ENCODE results near the gene LHX4. TPM values are rescaled to one million over a fixed set of nuclear protein-coding genes. Genes with fewer than 3 reads are reported as not detected.

LHX4 gene
- total RNA-seq, 2 donors from 2014 or later = not detected

DNA sequence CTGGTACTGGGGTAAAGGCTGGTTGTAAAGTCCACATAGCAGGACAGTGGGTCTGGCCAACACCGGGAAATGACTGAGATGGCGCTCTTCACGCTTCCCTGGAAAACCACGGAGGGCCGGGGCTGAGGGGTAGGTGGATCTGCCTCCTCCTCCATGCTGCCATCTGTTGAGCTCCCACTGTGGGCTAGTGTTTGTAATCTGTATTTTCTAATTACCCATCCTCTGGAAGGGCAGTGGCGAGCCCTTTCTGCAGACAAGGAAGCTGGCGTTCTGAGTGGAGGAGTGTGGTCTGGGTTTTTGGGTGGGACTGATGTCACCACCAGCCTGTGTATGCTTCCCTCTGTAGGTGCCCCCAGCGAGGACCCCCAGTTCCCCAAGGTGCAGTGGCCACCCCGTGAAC lies 34.1 kb upstream of the LHX4 start:
- ATAC-seq (no peak), DNase-seq (no peak)
- no peaks in the 10 kb centered on the region for H3K9me3 ChIP-seq
- peaks cover 0 to 1% of the 10 kb centered on the region in 2 donors for H3K36me3 ChIP-seq (replicated peaks in 1 of 2; ENCODE audit: insufficient read depth in 1 of 2, low read depth in 2 of 2)
- no peaks in the 10 kb centered on the region for H3K4me1 ChIP-seq
- H3K4me3 ChIP-seq = no peak overlapping the region
- TF ChIP-seq, protein P1, sequence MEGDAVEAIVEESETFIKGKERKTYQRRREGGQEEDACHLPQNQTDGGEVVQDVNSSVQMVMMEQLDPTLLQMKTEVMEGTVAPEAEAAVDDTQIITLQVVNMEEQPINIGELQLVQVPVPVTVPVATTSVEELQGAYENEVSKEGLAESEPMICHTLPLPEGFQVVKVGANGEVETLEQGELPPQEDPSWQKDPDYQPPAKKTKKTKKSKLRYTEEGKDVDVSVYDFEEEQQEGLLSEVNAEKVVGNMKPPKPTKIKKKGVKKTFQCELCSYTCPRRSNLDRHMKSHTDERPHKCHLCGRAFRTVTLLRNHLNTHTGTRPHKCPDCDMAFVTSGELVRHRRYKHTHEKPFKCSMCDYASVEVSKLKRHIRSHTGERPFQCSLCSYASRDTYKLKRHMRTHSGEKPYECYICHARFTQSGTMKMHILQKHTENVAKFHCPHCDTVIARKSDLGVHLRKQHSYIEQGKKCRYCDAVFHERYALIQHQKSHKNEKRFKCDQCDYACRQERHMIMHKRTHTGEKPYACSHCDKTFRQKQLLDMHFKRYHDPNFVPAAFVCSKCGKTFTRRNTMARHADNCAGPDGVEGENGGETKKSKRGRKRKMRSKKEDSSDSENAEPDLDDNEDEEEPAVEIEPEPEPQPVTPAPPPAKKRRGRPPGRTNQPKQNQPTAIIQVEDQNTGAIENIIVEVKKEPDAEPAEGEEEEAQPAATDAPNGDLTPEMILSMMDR (IDR thresholded peaks at IDR 0.05) = no peak
- no peak for TF ChIP-seq POLR2A (IDR thresholded peaks at IDR 0.05)
- H3K27me3 ChIP-seq = no peaks in the 10 kb centered on the region
- H3K27ac ChIP-seq = no peak overlapping the region
- intact Hi-C loops (cut with DNase I) = no loop called here
- WGBS, 2 donors = 82 to 89% methylated on average over 8 to 9 of the region's 9 CpGs

DNA sequence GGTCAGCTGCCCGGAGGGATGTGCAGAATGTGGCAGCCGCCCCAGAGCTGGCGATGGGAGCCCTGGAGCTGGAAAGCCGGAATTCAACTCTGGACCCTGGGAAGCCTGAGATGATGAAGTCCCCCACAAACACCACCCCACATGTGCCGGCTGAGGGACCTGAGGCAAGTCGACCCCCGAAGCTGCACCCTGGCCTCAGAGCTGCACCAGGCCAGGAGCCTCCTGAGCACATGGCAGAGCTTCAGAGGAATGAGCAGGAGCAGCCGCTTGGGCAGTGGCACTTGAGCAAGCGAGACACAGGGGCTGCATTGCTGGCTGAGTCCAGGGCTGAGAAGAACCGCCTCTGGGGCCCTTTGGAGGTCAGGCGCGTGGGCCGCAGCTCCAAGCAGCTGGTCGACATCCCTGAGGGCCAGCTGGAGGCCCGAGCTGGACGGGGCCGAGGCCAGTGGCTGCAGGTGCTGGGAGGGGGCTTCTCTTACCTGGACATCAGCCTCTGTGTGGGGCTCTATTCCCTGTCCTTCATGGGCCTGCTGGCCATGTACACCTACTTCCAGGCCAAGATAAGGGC lies 33.5 kb upstream of the LHX4 start:
- peaks cover 0 to 1% of the 10 kb centered on the region in 2 donors for H3K36me3 ChIP-seq (replicated peaks in 1 of 2; ENCODE audit: insufficient read depth in 1 of 2, low read depth in 2 of 2)
- H3K4me3 ChIP-seq = no peak overlapping the region
- H3K4me1 ChIP-seq = no peaks in the 10 kb centered on the region
- no peaks in the 10 kb centered on the region for H3K27me3 ChIP-seq
- H3K27ac ChIP-seq = no peak overlapping the region
- no peak for TF ChIP-seq POLR2A (IDR thresholded peaks at IDR 0.05)
- TF ChIP-seq, protein P1 (IDR thresholded peaks at IDR 0.05) = no peak
- ATAC-seq (no peak), DNase-seq (no peak)
- intact Hi-C loops (cut with DNase I) = no loop called here
- no peaks in the 10 kb centered on the region for H3K9me3 ChIP-seq
- WGBS, 2 donors = 89 to 96% methylated on average over 4 to 15 of the region's 17 CpGs

DNA sequence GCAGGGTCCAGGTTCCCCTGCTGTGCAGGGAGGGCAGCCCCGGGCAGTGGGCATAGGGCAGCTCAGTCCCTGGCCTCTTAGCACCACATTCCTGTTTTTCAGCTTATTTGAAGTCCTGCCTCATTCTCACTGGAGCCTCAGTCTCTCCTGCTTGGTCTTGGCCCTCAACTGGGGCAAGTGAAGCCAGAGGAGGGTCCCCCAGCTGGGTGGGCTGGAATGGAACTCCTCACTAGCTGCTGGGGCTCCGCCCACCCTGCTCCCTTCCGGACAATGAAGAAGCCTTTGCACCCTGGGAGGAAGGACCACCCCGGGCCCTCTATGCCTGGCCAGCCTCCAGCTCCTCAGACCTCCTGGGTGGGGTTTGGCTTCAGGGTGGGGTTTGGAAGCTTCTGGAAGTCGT lies 32.8 kb upstream of the LHX4 start:
- WGBS, 2 donors = 80% methylated on average over 4 of the region's 5 CpGs; no CpG with 5 or more reads in 1 of the 2 donors
- ATAC-seq = no peak
- Histone ChIP-seq H3K27ac (no peak overlapping the region), H3K9me3 (no peaks in the 10 kb centered on the region), H3K4me3 (no peak overlapping the region), H3K36me3 (replicated peaks in 1 of 2; ENCODE audit: insufficient read depth in 1 of 2, low read depth in 2 of 2) (peaks cover 0 to 1% of the 10 kb centered on the region in 2 donors), H3K27me3 (no peaks in the 10 kb centered on the region), H3K4me1 (no peaks in the 10 kb centered on the region)
- intact Hi-C loops (cut with DNase I) = no loop called here
- no peak for TF ChIP-seq POLR2A (IDR thresholded peaks at IDR 0.05)
- TF ChIP-seq, protein P1 (IDR thresholded peaks at IDR 0.05) = no peak
- DNase-seq = no peak

DNA sequence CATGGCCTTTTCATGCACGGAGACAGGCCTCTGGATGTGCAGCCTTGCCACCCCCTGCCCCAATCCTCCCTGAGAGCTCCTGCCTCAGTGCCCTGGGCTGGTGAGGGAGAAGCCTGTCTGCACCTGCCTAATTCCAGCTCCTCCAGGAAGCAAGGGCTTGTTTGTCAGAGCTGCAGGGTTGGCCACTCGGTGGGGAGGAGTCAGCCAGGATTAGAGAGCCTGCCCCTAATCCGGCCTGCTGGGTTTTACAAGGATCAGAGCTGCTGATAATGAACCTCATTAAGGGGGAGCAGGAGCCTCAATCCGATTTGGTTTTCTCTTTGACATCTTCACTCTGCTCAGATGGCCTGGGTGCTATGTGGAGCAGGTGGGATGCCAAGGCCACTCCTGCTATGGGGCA lies 31.9 kb upstream of the LHX4 start:
- Histone ChIP-seq H3K27ac (no peak overlapping the region), H3K36me3 (replicated peaks in 1 of 2; ENCODE audit: insufficient read depth in 1 of 2, low read depth in 2 of 2) (peaks cover 0 to 1% of the 10 kb centered on the region in 2 donors), H3K4me1 (no peaks in the 10 kb centered on the region), H3K4me3 (no peak overlapping the region), H3K27me3 (no peaks in the 10 kb centered on the region), H3K9me3 (no peaks in the 10 kb centered on the region)
- DNase-seq (no peak), ATAC-seq (no peak)
- intact Hi-C loops (cut with DNase I) = no loop called here
- 88 to 94% methylated on average over 3 to 4 of the region's 4 CpGs for WGBS, 2 donors
- no peak for TF ChIP-seq POLR2A (IDR thresholded peaks at IDR 0.05)
- TF ChIP-seq, protein P1 (IDR thresholded peaks at IDR 0.05) = no peak

DNA sequence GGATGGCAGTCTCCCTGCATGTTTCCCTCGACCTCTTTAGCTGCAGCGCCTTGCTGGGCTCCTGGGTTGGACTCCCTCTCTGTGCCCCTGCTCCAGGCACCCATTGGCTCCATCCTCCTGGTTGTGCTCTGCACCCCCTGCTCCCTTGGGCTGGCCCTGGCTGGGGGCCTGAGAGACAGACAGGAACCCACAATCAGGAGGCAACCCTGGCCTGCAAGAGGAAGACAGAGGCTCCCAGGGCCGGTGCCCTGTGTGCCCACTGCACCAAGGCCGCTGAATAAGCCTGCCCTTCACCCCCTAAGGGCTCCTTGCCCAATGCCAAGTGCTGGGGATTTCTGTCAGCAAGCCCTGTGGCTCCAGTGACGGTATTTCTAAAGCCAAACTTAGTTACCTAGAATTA lies 31.5 kb upstream of the LHX4 start:
- DNase-seq (no peak), ATAC-seq (no peak)
- no peaks in the 10 kb centered on the region for H3K27me3 ChIP-seq
- H3K9me3 ChIP-seq = no peaks in the 10 kb centered on the region
- H3K27ac ChIP-seq = no peak overlapping the region
- TF ChIP-seq, protein P1 (IDR thresholded peaks at IDR 0.05) = no peak
- no peak for TF ChIP-seq POLR2A (IDR thresholded peaks at IDR 0.05)
- 91 to 92% methylated on average over 2 to 5 of the region's 5 CpGs for WGBS, 2 donors
- no peak overlapping the region for H3K4me3 ChIP-seq
- intact Hi-C loops (cut with DNase I) = no loop called here
- no peaks in the 10 kb centered on the region for H3K4me1 ChIP-seq
- H3K36me3 ChIP-seq (replicated peaks in 1 of 2; ENCODE audit: insufficient read depth in 1 of 2, low read depth in 2 of 2) = peaks cover 0 to 1% of the 10 kb centered on the region in 2 donors

All from body of pancreas (tissue), 4 donors.